HG03097 (cell line): ENCODE data around the gene CSTF1.
"Not testable (repeated sequence)": the region's sequence is repeated elsewhere in the genome, so short reads cannot be mapped to it uniquely, and the experiment has no call there.

Experiments
- ATAC-seq: cut with Tn5 transposase; IDR thresholded peaks from one replicate; pipeline ENCODE4 v1.9.1; 2021; ENCODE audit not compliant: unreplicated experiment, low FRiP score

CSTF1 gene

GRCh38 chr20:56403465-56403864, 11.0 kb downstream of the CSTF1 start:
- no peak for ATAC-seq

- ATAC-seq = not testable (repeated sequence)
Observed at GRCh38 chr20:56405356-56405755, 12.9 kb downstream of the CSTF1 start.

GRCh38 chr20:56406910-56407309, 14.5 kb downstream of the CSTF1 start:
- no peak for ATAC-seq

GRCh38 chr20:56409521-56409920, 17.1 kb downstream of the CSTF1 start:
- no peak for ATAC-seq

GRCh38 chr20:56409956-56410355, 17.5 kb downstream of the CSTF1 start:
- ATAC-seq = no peak

GRCh38 chr20:56411287-56411686, 18.8 kb downstream of the CSTF1 start:
- ATAC-seq = not testable (repeated sequence)

GRCh38 chr20:56411759-56412472, 19.5 kb downstream of the CSTF1 start, which contains the start of gene CASS4:
TSS of gene CASS4 (plus strand) at chr20:56412260. CDS start at chr20:56412459, 199 bp downstream.
- ATAC-seq = no peak

GRCh38 chr20:56412473-56412790, 20.0 kb downstream of the CSTF1 start:
- no peak for ATAC-seq

- ATAC-seq = no peak
Observed at GRCh38 chr20:56412949-56413348, 20.5 kb downstream of the CSTF1 start.

GRCh38 chr20:56414842-56415765, 22.7 kb downstream of the CSTF1 start:
- ATAC-seq = no peak

- ATAC-seq = no peak
Observed at GRCh38 chr20:56417402-56417801, 25.0 kb downstream of the CSTF1 start.

GRCh38 chr20:56417911-56418310, 25.5 kb downstream of the CSTF1 start:
- ATAC-seq = no peak

- no peak for ATAC-seq
Observed at GRCh38 chr20:56418385-56418861, 26.0 kb downstream of the CSTF1 start.

- ATAC-seq = no peak
Observed at GRCh38 chr20:56420028-56420427, 27.6 kb downstream of the CSTF1 start.

GRCh38 chr20:56420940-56421688, 28.7 kb downstream of the CSTF1 start:
- ATAC-seq = no peak

- no peak for ATAC-seq
Observed at GRCh38 chr20:56422076-56422823, 29.8 kb downstream of the CSTF1 start.

GRCh38 chr20:56422824-56423189, 30.4 kb downstream of the CSTF1 start:
- ATAC-seq = no peak

- ATAC-seq = no peak
Observed at GRCh38 chr20:56423211-56423610, 30.8 kb downstream of the CSTF1 start.

- no peak for ATAC-seq
Observed at GRCh38 chr20:56423886-56424285, 31.4 kb downstream of the CSTF1 start.

- ATAC-seq = no peak
Observed at GRCh38 chr20:56424931-56425330, 32.5 kb downstream of the CSTF1 start.
